Measurements from ENCODE around the gene PTPRN2. TPM values are rescaled to one million over a fixed set of nuclear protein-coding genes. Genes with fewer than 3 reads are reported as not detected.
A peak's percentile ranks its signal among the peaks of the same experiment; 100 is the strongest.

PTPRN2 gene
- total and polyA plus RNA-seq, 2 of the 13 experiments (the other 11 are each of a cell fraction or from before 2014, with no cell fraction given) = 2.5 to 24.2 TPM

GRCh38 chr7:158111906-158112570 is 475.6 kb downstream of the PTPRN2 start:
- no TSS peak for BruUV-seq (replicated peaks)
- DNase-seq (ENCODE audit: low spot score) = no peak
- Histone ChIP-seq H3K9me3 (ENCODE audit: low read length) (peaks cover 3% of the 10 kb centered on the region; the same call in 1 of the 2 replicates), H4K20me1 (ENCODE audit: insufficient read depth, low read length) (0 out of 2 replicates have a peak, but pooled peaks cover 3% of the 10 kb centered on the region), H2AFZ (ENCODE audit: low read length) (no peak overlapping the region), H3K9ac (ENCODE audit: insufficient read depth, low read depth, low read length) (no peak overlapping the region), H3K27ac (ENCODE audit: extremely low read length, insufficient read depth, low read length) (no peak overlapping the region), H3K36me3 (replicated peaks in 1 of 2; ENCODE audit: control insufficient read depth in 1 of 2, insufficient read depth in 2 of 2, low read length in 2 of 2) (peaks cover 0 to 7% of the 10 kb centered on the region in 2 experiments; a peak in 1 of 5 replicates), H3K4me3 (replicated peaks in 1 of 3; ENCODE audit: insufficient read depth in 1 of 3, low read depth in 2 of 3, low read length in 3 of 3) (no peak overlapping the region), H3K4me1 (ENCODE audit: insufficient read depth, low read length) (peaks cover 23% of the 10 kb centered on the region), H3K4me2 (ENCODE audit: low read depth, low read length) (no peak overlapping the region), H3K27me3 (ENCODE audit: control insufficient read depth in 1 of 2, insufficient read depth in 2 of 2, low read length in 2 of 2) (no peaks in the 10 kb centered on the region), H3K79me2 (ENCODE audit: insufficient read depth, low read length) (no peaks in the 10 kb centered on the region)
- no peak for TF ChIP-seq KAT8 (CRISPR knock-in tag; IDR thresholded peaks at IDR 0.05)
- TF ChIP-seq ZSCAN25 (CRISPR knock-in tag; IDR thresholded peaks at IDR 0.05) = 0 out of 2 replicates have a peak, but pooled peaks have one; percentile 13
- ChIA-PET POLR2A (no interaction called here), CTCF (ENCODE audit: low intra/inter-chr PET ratio, low total read pairs) (no interaction called here)
- intact Hi-C loops (cut with micrococcal nuclease; ENCODE audit: unreplicated experiment) (no loop called here), in situ Hi-C loops (cut with HindIII; ENCODE audit: extremely low pct_ligation_motif_present, low pct_unique_long_range_greater_than_20kb) (no loop called here)
- no peak for FAIRE-seq
- 88% methylated on average over 14 of the region's 15 CpGs for WGBS (ENCODE audit: low lambda C conversion rate)
- ATAC-seq = no peak

- no peak for FAIRE-seq
- intact Hi-C loops (cut with micrococcal nuclease; ENCODE audit: unreplicated experiment) (no loop called here), in situ Hi-C loops (cut with HindIII; ENCODE audit: extremely low pct_ligation_motif_present, low pct_unique_long_range_greater_than_20kb) (no loop called here)
- ChIA-PET CTCF (ENCODE audit: low intra/inter-chr PET ratio, low total read pairs) (no interaction called here), POLR2A (no interaction called here)
- 87% methylated on average over 10 of the region's 16 CpGs for WGBS (ENCODE audit: low lambda C conversion rate)
- DNase-seq (ENCODE audit: low spot score) = peak; percentile 40
- Histone ChIP-seq H3K79me2 (ENCODE audit: insufficient read depth, low read length) (no peaks in the 10 kb centered on the region), H3K4me1 (ENCODE audit: insufficient read depth, low read length) (peaks cover 16% of the 10 kb centered on the region), H4K20me1 (ENCODE audit: insufficient read depth, low read length) (0 out of 2 replicates have a peak, but pooled peaks cover 3% of the 10 kb centered on the region), H3K9me3 (ENCODE audit: low read length) (no peaks in the 10 kb centered on the region), H3K27ac (ENCODE audit: extremely low read length, insufficient read depth, low read length) (no peak overlapping the region), H3K4me2 (ENCODE audit: low read depth, low read length) (no peak overlapping the region), H3K9ac (ENCODE audit: insufficient read depth, low read depth, low read length) (no peak overlapping the region), H2AFZ (ENCODE audit: low read length) (no peak overlapping the region), H3K27me3 (ENCODE audit: control insufficient read depth in 1 of 2, insufficient read depth in 2 of 2, low read length in 2 of 2) (no peaks in the 10 kb centered on the region), H3K4me3 (replicated peaks in 1 of 3; ENCODE audit: insufficient read depth in 1 of 3, low read depth in 2 of 3, low read length in 3 of 3) (no peak overlapping the region), H3K36me3 (replicated peaks in 1 of 2; ENCODE audit: control insufficient read depth in 1 of 2, insufficient read depth in 2 of 2, low read length in 2 of 2) (peaks cover 0 to 7% of the 10 kb centered on the region in 2 experiments; a peak in 1 of 5 replicates)
- peak; percentile 77 for ATAC-seq
- no TSS peak for BruUV-seq (replicated peaks)
- no peak for TF ChIP-seq MLLT10 (CRISPR knock-in tag; IDR thresholded peaks at IDR 0.05)
- 0 out of 2 replicates have a peak, but pooled peaks have one; percentile 25 for TF ChIP-seq HDAC1 (CRISPR knock-in tag; IDR thresholded peaks at IDR 0.05)
- no peak for TF ChIP-seq ZKSCAN8 (CRISPR knock-in tag; IDR thresholded peaks at IDR 0.05; ENCODE audit: borderline replicate concordance)
- TF ChIP-seq ATF3 (CRISPR knock-in tag; IDR thresholded peaks at IDR 0.05) = peak; percentile 40; the same call in 1 of the 2 replicates
- TF ChIP-seq AHDC1 (CRISPR knock-in tag; IDR thresholded peaks at IDR 0.05; ENCODE audit: borderline replicate concordance) = 0 out of 2 replicates have a peak, but pooled peaks have one; percentile 26
- peak; percentile 95 for TF ChIP-seq FOSL2 (CRISPR knock-in tag; IDR thresholded peaks at IDR 0.05)
- no peak for TF ChIP-seq PHF8 (CRISPR knock-in tag; IDR thresholded peaks at IDR 0.05)
- TF ChIP-seq JUND (CRISPR knock-in tag; IDR thresholded peaks at IDR 0.05) = 0 out of 2 replicates have a peak, but pooled peaks have one; percentile 32
- TF ChIP-seq SIX1 (CRISPR knock-in tag; IDR thresholded peaks at IDR 0.05; ENCODE audit: borderline replicate concordance) = peak; percentile 93; the same call in 1 of the 2 replicates
Measured at GRCh38 chr7:158111049-158111751, 476.4 kb downstream of the PTPRN2 start.
